ENCODE measurements around the gene TCF7L1.
"Not testable (repeated sequence)": the region's sequence is repeated elsewhere in the genome, so short reads cannot be mapped to it uniquely, and the experiment has no call there.

The TCF7L1 gene

DNA sequence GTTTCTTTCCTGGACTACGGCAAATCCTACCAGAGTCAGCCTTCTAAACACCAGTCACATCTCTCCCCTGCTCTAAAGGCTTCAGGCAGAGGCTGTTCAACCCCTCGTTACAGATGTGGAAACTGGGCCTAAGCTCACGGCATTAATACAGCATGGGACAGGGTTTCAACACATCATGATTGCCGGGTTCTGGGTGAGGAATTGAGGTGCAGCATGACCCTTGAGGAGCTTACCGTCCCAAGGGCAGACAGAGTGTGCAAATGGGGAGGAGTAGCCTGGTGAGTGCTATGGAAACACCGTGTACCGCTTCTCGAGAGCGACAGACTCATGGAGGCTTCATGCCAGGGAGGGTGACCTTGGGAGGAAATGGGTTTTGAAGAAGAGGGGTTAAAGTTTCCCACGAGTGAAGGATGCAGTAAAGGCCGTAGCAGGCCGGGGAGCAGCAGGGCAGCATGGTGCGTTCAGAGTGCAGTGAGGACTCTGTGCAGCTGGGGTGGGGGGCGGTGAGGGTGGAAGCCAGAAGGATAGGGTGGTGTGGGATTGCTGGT lies 143.5 kb downstream of the TCF7L1 start:
- DNase-seq (ENCODE audit: low spot score): no peak
- FAIRE-seq: no peak

DNA sequence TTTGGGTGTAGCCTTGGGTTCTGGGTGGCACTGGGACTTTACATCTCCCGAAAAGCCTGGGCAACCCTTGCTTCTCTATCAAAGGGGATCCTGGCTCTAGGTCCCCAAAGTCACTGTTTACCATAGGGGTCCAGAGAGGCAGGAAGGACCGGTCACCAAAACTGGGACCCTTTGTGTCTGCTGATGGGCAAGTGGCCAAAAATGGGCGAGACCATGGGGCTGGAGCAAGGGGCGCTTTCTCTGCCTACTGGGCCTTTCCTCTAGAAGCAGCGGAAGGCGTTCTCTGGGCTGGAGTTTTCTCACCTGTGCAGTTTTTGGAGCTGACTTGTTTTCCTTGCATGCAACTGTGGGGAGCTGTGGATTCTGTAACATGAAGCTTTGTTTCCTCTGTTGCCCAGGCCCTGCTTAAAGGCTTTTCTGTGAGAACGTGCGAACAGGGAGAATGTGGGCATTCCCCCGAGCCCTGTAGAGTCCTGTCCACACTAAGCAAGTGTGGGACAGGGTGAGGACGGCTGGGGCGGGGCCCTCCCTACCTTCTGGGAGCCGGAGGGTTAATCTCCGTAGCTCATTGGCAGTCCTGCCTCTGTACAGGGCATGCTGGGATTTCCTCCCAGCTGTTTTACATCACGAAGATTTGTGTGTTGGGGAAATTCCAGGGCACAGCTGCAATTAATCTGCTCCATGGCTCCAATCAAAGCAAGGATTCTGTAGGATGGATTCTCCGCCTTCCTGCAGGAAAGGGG lies 144.4 kb downstream of the TCF7L1 start:
- no peak for FAIRE-seq
- no peak for DNase-seq (ENCODE audit: low spot score)

DNA sequence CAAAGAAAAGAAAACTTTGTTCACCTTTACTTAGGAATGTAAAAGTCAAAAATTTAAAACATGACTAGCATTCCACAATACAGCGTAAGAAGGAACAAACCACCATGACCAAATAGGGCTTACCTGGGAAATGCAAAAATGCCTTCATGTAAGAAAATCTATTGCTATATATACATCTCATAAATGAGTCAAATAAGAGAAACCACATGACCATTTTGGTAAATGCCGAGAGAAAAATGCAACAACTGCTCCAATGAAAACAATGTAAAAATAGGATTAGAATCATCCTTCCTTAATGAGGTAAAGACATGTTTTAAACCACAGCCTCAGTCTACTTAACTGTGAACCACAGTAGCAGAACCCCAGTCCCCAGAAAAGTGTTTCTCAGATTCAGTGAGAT lies 145.2 kb downstream of the TCF7L1 start:
- DNase-seq (ENCODE audit: low spot score): no peak
- no peak for FAIRE-seq

GRCh38 chr2:85281553-85281952 lies 148.4 kb downstream of the TCF7L1 start:
- DNase-seq (ENCODE audit: low spot score): no peak
- no peak for FAIRE-seq

GRCh38 chr2:85282914-85283313 lies 149.7 kb downstream of the TCF7L1 start:
- no peak for FAIRE-seq
- no peak for DNase-seq (ENCODE audit: low spot score)

GRCh38 chr2:85283641-85284040 lies 150.4 kb downstream of the TCF7L1 start:
- FAIRE-seq (no peak), DNase-seq (ENCODE audit: low spot score) (no peak)

DNA sequence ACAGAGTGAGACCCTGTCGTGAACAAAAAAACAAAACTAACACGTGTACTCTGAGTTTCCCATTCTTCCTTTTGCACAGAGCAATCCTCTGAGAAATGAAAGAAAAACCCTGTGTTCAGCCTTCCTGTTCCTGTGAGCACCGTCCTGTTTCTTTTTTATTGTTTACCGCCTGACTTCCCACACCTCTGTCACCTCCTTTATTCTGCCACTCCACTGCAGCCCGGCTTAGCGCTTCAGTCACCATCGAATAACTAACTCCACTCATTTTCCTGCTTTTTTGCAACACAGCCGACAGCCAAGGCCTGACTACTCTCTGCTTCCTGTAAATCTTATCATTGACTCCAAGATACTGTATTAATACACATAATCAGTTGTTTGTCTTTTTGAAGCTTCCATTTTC lies 153.7 kb downstream of the TCF7L1 start:
- no peak for FAIRE-seq
- DNase-seq (ENCODE audit: low spot score): no peak

- FAIRE-seq: no peak
These were observed 154.5 kb downstream of the TCF7L1 start for GRCh38 chr2:85287721-85288120.

GRCh38 chr2:85288244-85288725 lies 155.1 kb downstream of the TCF7L1 start:
- FAIRE-seq (no peak), DNase-seq (ENCODE audit: low spot score) (peak; percentile 69)

More at GRCh38 chr2:85287721-85288120, 154.5 kb downstream of the TCF7L1 start:
- DNase-seq (ENCODE audit: low spot score): no peak

DNA sequence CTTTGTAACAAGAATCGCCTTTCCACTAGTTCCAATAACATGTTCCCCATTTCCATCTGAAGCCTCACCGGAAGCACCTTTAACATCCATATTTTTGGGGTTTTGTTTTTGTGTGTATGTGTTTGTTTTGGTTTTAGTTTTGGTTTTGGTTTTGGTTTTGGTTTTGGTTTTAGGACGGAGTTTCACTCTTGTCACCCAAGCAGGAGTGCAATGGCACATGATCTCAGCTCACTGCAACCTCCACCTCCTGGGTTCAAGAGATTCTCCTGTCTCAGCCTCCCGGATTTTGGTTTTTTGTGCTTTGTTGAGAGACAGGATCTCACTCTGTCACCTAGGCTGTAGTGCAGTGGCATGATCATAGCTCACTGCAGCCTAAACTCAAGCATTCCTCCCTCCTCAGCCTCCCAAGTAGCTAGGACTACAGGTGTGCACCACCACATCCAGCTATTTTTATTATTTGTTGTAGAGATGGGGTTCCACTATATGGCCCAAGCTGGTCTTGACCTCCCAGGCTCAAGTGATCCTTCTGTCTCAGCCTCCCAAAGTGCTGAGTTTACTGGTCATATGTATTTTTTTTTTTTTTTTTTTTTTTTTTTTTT lies 158.3 kb downstream of the TCF7L1 start:
- no peak for FAIRE-seq
- no peak for DNase-seq (ENCODE audit: low spot score)

DNA sequence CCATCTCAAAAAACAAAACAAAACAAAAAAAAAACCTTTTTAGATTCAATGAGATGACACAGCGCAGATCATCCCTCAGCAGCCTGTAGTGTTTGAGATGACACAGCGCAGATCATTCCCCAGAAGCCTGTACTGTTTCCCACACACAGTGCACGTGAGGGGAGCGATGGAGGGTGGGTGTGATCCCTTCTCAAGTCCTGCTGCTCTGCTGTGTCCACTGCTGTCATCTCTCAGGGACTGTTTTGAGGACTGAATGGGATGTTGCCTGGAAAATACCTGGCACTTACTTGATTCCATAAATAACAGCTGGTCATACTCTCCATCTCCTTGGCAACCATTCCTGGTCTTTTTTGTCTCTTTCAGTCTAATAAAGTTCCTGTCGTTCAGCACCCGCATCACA lies 168.9 kb downstream of the TCF7L1 start:
- FAIRE-seq (no peak), DNase-seq (ENCODE audit: low spot score) (no peak)

DNA sequence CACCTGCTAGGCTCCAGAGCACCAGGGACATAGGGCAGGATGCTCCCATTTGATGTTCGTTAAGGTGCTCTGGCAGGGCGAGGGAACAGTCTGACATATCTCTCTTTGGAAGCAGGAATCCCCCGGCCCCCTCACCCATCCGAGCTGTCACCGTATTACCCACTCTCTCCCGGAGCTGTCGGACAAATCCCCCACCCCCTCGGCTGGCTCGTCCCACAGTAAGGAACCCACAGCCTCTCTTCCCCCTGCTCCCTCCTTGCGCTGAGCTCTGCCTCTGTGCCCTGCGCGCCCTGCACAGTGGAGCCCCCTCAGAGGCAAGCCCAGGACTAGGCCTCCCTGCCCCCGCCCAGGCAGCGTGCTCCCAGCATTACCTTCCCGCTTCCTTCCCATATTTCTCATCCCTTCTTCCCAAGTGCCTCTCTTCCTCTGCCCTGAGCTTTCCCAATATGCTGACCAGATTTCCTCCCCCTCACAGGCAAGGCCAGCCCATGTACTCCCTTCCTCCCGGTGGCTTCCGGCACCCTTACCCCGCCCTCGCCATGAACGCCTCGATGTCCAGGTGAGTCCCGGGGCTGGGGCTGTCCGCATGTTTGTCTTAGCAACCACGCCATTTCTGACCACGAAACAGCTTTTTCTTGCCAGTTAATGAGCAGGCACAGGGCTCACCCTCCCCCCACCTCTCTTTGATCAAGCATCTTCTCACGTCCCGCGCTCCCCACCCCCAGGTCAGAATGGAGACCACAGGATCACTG lies 170.8 kb downstream of the TCF7L1 start:
- DNase-seq (ENCODE audit: low spot score): no peak
- no peak for FAIRE-seq

DNA sequence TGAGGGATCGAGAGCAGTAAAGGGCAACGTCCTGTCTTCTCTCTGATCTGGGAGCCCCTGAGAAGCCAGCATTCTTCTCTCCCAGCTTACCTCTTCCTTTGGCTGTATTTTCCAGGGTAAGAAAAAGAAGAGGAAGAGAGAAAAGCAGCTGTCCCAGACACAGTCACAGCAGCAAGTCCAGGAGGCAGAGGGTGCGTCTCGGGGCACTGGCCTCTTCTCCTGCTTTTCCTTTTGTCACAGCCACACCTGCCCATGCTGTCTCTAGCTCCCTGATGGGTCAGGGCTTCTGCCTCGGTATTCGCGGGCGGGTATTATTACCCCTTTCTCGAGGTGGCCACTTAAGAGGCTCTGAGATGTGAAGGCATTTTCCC lies 174.3 kb downstream of the TCF7L1 start:
- FAIRE-seq (no peak), DNase-seq (ENCODE audit: low spot score) (no peak)

GRCh38 chr2:85308201-85308600 lies 175.0 kb downstream of the TCF7L1 start:
- DNase-seq (ENCODE audit: low spot score): no peak
- no peak for FAIRE-seq

DNA sequence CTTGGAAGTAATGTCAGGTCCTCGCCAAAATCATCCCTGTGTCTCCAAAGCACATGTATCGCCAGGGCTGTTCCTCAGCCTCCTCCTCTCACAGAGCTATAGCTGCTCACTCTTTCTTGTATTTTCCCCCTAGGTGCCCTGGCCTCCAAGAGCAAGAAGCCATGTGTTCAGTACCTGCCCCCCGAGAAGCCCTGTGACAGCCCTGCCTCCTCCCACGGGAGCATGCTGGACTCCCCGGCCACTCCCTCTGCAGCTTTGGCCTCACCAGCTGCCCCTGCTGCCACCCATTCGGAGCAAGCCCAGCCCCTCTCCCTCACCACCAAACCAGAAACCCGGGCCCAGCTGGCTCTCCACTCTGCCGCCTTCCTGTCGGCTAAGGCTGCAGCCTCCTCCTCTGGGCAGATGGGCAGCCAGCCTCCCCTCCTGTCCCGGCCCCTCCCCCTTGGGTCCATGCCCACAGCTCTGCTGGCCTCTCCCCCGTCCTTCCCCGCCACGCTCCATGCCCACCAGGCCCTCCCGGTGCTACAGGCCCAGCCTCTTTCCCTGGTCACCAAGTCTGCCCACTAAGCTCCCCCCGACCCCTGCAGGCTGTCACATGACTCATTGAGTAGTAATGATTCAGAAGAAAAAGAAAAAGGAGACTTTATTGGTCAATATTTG lies 175.8 kb downstream of the TCF7L1 start:
- DNase-seq (ENCODE audit: low spot score): peak; percentile 20
- FAIRE-seq: no peak

GRCh38 chr2:85309699-85310321 lies 176.6 kb downstream of the TCF7L1 start:
- no peak for FAIRE-seq
- DNase-seq (ENCODE audit: low spot score): no peak

DNA sequence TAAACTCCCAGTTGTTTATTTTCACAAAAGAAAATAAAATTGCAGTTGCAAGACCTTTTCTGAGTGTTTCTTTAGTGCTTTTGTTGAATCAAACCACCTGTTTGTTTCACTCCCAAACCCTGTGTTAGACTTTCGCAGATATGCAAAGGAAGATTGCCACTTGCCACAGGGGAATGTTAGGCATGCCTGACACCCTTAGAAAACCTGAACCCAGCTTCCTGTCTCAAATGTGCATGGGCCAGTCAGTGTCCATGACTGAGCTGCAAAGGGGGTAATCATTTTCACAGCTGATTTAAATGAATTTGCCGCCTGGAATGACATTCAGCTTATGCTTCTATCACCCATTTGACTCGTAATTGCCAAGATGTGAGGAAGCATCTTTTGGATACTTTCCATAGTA lies 177.1 kb downstream of the TCF7L1 start:
- DNase-seq (ENCODE audit: low spot score): no peak
- FAIRE-seq: no peak

DNA sequence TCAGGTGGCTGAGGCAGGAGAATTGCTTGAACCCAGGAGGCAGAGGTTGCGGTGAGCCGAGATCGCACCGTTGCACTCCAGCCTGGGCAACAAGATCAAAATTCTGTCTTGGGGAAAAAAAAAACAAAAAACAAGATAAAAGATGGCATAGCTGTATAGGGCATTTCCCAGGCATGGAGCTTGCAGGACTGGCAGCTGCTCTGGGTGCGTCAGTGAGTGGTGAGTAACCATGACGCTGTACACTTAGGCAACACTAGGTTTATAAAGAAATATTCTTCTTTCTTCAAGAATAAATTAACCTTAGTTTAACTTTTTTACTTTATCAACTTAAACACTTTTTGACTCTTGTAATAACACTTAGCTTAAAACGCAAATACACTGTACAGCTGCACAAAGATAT lies 179.2 kb downstream of the TCF7L1 start:
- DNase-seq (ENCODE audit: low spot score) (no peak), FAIRE-seq (no peak)

GRCh38 chr2:85314884-85315242 lies 181.7 kb downstream of the TCF7L1 start:
- DNase-seq (ENCODE audit: low spot score) (no peak), FAIRE-seq (no peak)

- not testable (repeated sequence) for DNase-seq (ENCODE audit: low spot score); FAIRE-seq
These were observed 182.7 kb downstream of the TCF7L1 start for GRCh38 chr2:85315921-85316320.

Measured in urothelium cell line (cell line).